HCT116 (cell line): ENCODE results near the gene FHL3. TPM values are rescaled to one million over a fixed set of nuclear protein-coding genes. Genes with fewer than 3 reads are reported as not detected.

Source experiments
- ATAC-seq: fragments of 200-7000 bp; cut with Tn5 transposase; 2 replicates; pipeline ENCODE4 v1.9.1; 2020; ENCODE audit warnings: mild to moderate bottlenecking, moderate library complexity
- BruUV-seq: library from RNA; stranded (reverse); fragments of 400-500 nt; replicated peaks from 2 replicates; lab custom pipeline; 2021; lab: Mats Ljungman, UMichigan
- CTCF ChIA-PET: fragments of 300-600 bp; sonication (Branson Sonifier 250); formaldehyde crosslinking; loops from one replicate; lab custom pipeline; 2021; ENCODE audit warnings: antibody characterized with exemption; lab: Charles Lee
- POLR2A ChIA-PET: fragments of 300-600, 350-600 bp; sonication (Branson Sonifier 250); formaldehyde crosslinking; loops from one replicate; lab custom pipeline; 2021; ENCODE audit warnings: antibody characterized with exemption; lab: Charles Lee
- RAD21 ChIA-PET, 2 experiments: fragments of 300-600 bp; sonication (Branson Sonifier 250); formaldehyde crosslinking; loops; one replicate each; lab custom pipeline; 2023; ENCODE audit warnings: low total read pairs in 2 of 2; ENCODE audit not compliant: uncharacterized antibody in 2 of 2, unreplicated experiment in 2 of 2, low non-redundant PET in 1 of 2; lab: Charles Lee
- DNase-seq: peaks from one replicate; pipeline ENCODE4 v3.0.0-alpha.2; 2010; ENCODE audit warnings: low read depth, low spot score
- H2AFZ ChIP-seq: fragments of 200-600 bp; shearing (Covaris generic), sonication (generic); 2 replicates; pipeline ENCODE4 v1.6.1; 2017; ENCODE audit warnings: low read depth, mixed run types, mixed read lengths, antibody characterized with exemption, low read length; ENCODE audit not compliant: poor library complexity, severe bottlenecking
- H3K27ac ChIP-seq: 2 replicates; pipeline ENCODE4 v1.5.1; 2012; ENCODE audit warnings: low read depth, low read length
- H3K27me3 ChIP-seq: fragments of 200-600 bp; sonication (generic); 2 replicates; pipeline ENCODE4 v1.6.1; 2016; ENCODE audit warnings: mixed run types, low read length, mixed read lengths; ENCODE audit not compliant: insufficient read depth
- H3K36me3 ChIP-seq, 2 experiments: fragments of 200-500 bp in 1 of 2; fragments of 200-600 bp in 1 of 2; sonication (Bioruptor generic) in 1 of 2; sonication (generic) in 1 of 2; 2 replicates each; pipeline versions ENCODE4 v1.5.1 to v1.6.1; 2014 to 2016; ENCODE audit warnings: low read length in 2 of 2, inconsistent platforms in 1 of 2, mixed read lengths in 1 of 2, mixed run types in 1 of 2; ENCODE audit not compliant: insufficient read depth in 2 of 2, control insufficient read depth in 1 of 2
- H3K4me1 ChIP-seq, 2 experiments: fragments of 200-600 bp in 1 of 2; sonication (generic) in 1 of 2; 2 replicates each; pipeline versions ENCODE4 v1.5.1 to v1.6.1; 2012 to 2017; ENCODE audit warnings: low read length in 2 of 2, inconsistent platforms in 1 of 2, mild to moderate bottlenecking in 1 of 2, mixed read lengths in 1 of 2, mixed run types in 1 of 2, moderate library complexity in 1 of 2; ENCODE audit not compliant: insufficient read depth in 2 of 2, control insufficient read depth in 1 of 2
- H3K4me2 ChIP-seq: fragments of 200-600 bp; sonication (generic); 2 replicates; pipeline ENCODE4 v1.6.1; 2017; ENCODE audit warnings: mixed run types, low read length, mixed read lengths
- H3K4me3 ChIP-seq, 2 experiments: fragments of 200-600 bp in 1 of 2; sonication (generic) in 1 of 2; replicated peaks in 1 of 2; 2 replicates each; pipeline ENCODE4 v1.5.1; 2011 to 2016; ENCODE audit warnings: low read length in 2 of 2, control low read depth in 1 of 2, low read depth in 1 of 2, mild to moderate bottlenecking in 1 of 2, mixed read lengths in 1 of 2, mixed run types in 1 of 2
- H3K79me2 ChIP-seq: fragments of 200-600 bp; sonication (generic); 2 replicates; pipeline ENCODE4 v1.6.1; 2017; ENCODE audit warnings: mild to moderate bottlenecking, mixed run types, low read length, moderate library complexity, mixed read lengths; ENCODE audit not compliant: insufficient read depth
- H3K9ac ChIP-seq: fragments of 200-600 bp; sonication (generic); 2 replicates; pipeline ENCODE4 v1.6.1; 2016; ENCODE audit warnings: low read length, mixed read lengths
- H3K9me2 ChIP-seq: fragments of 200-600 bp; sonication (generic), shearing (Covaris generic); 2 replicates; pipeline ENCODE4 v1.6.1; 2017; ENCODE audit warnings: mixed run types, mild to moderate bottlenecking, moderate library complexity; ENCODE audit not compliant: insufficient read depth
- H3K9me3 ChIP-seq, 2 experiments: fragments of 200-500 bp in 1 of 2; fragments of 200-600 bp in 1 of 2; sonication (Bioruptor generic) in 1 of 2; sonication (generic) in 1 of 2; 2 replicates each; pipeline ENCODE4 v1.6.1; 2014 to 2017; ENCODE audit warnings: low read length in 2 of 2, mixed read lengths in 2 of 2, inconsistent platforms in 1 of 2, low read depth in 1 of 2, mild to moderate bottlenecking in 1 of 2, mixed run types in 1 of 2, moderate library complexity in 1 of 2; ENCODE audit not compliant: control insufficient read depth in 1 of 2, insufficient read depth in 1 of 2
- H4K20me1 ChIP-seq: fragments of 200-600 bp; sonication (generic), shearing (Covaris generic); 2 replicates; pipeline ENCODE4 v1.6.1; 2017; ENCODE audit warnings: mixed run types, mild to moderate bottlenecking, moderate library complexity; ENCODE audit not compliant: insufficient read depth
- CTCF ChIP-seq, 3 experiments: fragments of 200-600 bp in 1 of 3; sonication (generic) in 1 of 3; IDR thresholded peaks in 2 of 3; conservative IDR thresholded peaks in 1 of 3; 2 replicates each; pipeline ENCODE4 v1.5.1; 2012 to 2017; ENCODE audit warnings: low read depth in 2 of 3, low read length in 2 of 3, antibody characterized with exemption in 1 of 3, borderline replicate concordance in 1 of 3, control low read depth in 1 of 3, mild to moderate bottlenecking in 1 of 3, mixed read lengths in 1 of 3, mixed run types in 1 of 3, moderate library complexity in 1 of 3; ENCODE audit not compliant: insufficient read depth in 1 of 3
- EGR1 ChIP-seq: IDR thresholded peaks from 2 replicates; pipeline ENCODE4 v1.6.1; 2012; ENCODE audit warnings: low read depth
- EZH2 ChIP-seq: fragments of 200-600 bp; sonication (generic); IDR thresholded peaks from 2 replicates; pipeline ENCODE4 v1.6.1; 2017; ENCODE audit warnings: antibody characterized with exemption, mixed run types
- EZH2phosphoT487 ChIP-seq: fragments of 200-600 bp; IDR thresholded peaks from 2 replicates; pipeline ENCODE4 v1.6.1; 2018; ENCODE audit warnings: antibody characterized with exemption, borderline replicate concordance
- JUND ChIP-seq: IDR thresholded peaks from 2 replicates; pipeline ENCODE4 v1.6.1; 2012
- RAD21 ChIP-seq: IDR thresholded peaks from 2 replicates; pipeline ENCODE4 v1.6.1; 2012; ENCODE audit warnings: low read depth, mild to moderate bottlenecking
- TCF7L2 ChIP-seq: IDR thresholded peaks from 2 replicates; pipeline ENCODE4 v1.7.0; 2011; ENCODE audit warnings: borderline replicate concordance, inconsistent platforms; ENCODE audit not compliant: insufficient read depth, insufficient read length; ENCODE audit errors: extremely low read depth
- intact Hi-C: fragments of 100-400 bp; cut with micrococcal nuclease; formaldehyde crosslinking; loops from 2 replicates; pipeline ENCODE4 v1.10.0; 2022
- total RNA-seq: library from RNA; stranded (reverse); gene quantifications from one replicate; pipeline ENCODE4 v1.2.1, GENCODE V29; 2021; ENCODE audit not compliant: unreplicated experiment

The FHL3 gene
- total RNA-seq, 1 experiment from 2014 or later, result 22.5 TPM

GRCh38 chr1:38050397-38051078 lies 45.2 kb upstream of the FHL3 start:
- Histone ChIP-seq H3K4me3 (no peak overlapping the region), H4K20me1 (no peaks in the 10 kb centered on the region), H2AFZ (no peak overlapping the region), H3K9ac (no peak overlapping the region), H3K79me2 (no peaks in the 10 kb centered on the region), H3K27ac (no peak overlapping the region), H3K36me3 (no peaks in the 10 kb centered on the region), H3K9me3 (no peaks in the 10 kb centered on the region), H3K4me2 (no peak overlapping the region), H3K27me3 (no peaks in the 10 kb centered on the region), H3K4me1 (peaks cover 2 to 17% of the 10 kb centered on the region in 2 experiments; a peak in 2 of 4 replicates), H3K9me2 (no peaks in the 10 kb centered on the region)
- BruUV-seq, result no TSS peak
- CTCF ChIA-PET, result no interaction called here
- POLR2A ChIA-PET, result no interaction called here
- intact Hi-C loops, result no loop called here
- no peak for DNase-seq
- no peak for TF ChIP-seq JUND
- no peak for TF ChIP-seq CTCF (IDR thresholded peaks at IDR 0.05 in 2 of 3, conservative IDR thresholded peaks at IDR 0.05 in 1 of 3; ENCODE audit: borderline replicate concordance in 1 of 3, insufficient read depth in 1 of 3, low read depth in 2 of 3, low read length in 2 of 3)
- no peak for TF ChIP-seq EZH2
- no peak for TF ChIP-seq RAD21
- TF ChIP-seq EZH2phosphoT487, result no peak
- no peak for TF ChIP-seq TCF7L2
- no peak for TF ChIP-seq EGR1
- RAD21 ChIA-PET, result no interaction called here
- ATAC-seq, result no peak
